Ishikawa (cell line): Measurements from ENCODE around the gene CILP2.

Experiments
- CEBPB ChIP-seq: IDR thresholded peaks from 2 replicates; pipeline ENCODE4 v1.6.1; 2012
- CREB1 ChIP-seq: IDR thresholded peaks from 2 replicates; pipeline ENCODE4 v1.6.1; 2012; ENCODE audit warnings: low read depth
- EGR1 ChIP-seq: IDR thresholded peaks from 2 replicates; pipeline ENCODE4 v1.6.1; 2012
- EP300 ChIP-seq: IDR thresholded peaks from 2 replicates; pipeline ENCODE4 v1.6.1; 2012; ENCODE audit warnings: borderline replicate concordance
- FOXM1 ChIP-seq: IDR thresholded peaks from 2 replicates; pipeline ENCODE4 v1.6.1; 2012; ENCODE audit warnings: low read depth, borderline replicate concordance
- MAX ChIP-seq: IDR thresholded peaks from 2 replicates; pipeline ENCODE4 v1.6.1; 2012
- NFIC ChIP-seq: IDR thresholded peaks from 2 replicates; pipeline ENCODE4 v1.6.1; 2012
- RAD21 ChIP-seq: IDR thresholded peaks from 2 replicates; pipeline ENCODE4 v1.6.1; 2012; ENCODE audit warnings: low read depth
- TAF1 ChIP-seq: IDR thresholded peaks from 2 replicates; pipeline ENCODE4 v1.6.1; 2012; ENCODE audit warnings: low read depth, mild to moderate bottlenecking
- TCF12 ChIP-seq: IDR thresholded peaks from 2 replicates; pipeline ENCODE4 v1.6.1; 2012; ENCODE audit warnings: low read depth
- TEAD4 ChIP-seq: IDR thresholded peaks from 2 replicates; pipeline ENCODE4 v1.6.1; 2012
- USF1 ChIP-seq: IDR thresholded peaks from 2 replicates; pipeline ENCODE4 v1.6.1; 2012
- YY1 ChIP-seq: IDR thresholded peaks from 2 replicates; pipeline ENCODE4 v1.6.1; 2012; ENCODE audit warnings: low read depth
- ZBTB7A ChIP-seq: IDR thresholded peaks from 2 replicates; pipeline ENCODE4 v1.6.1; 2012; ENCODE audit warnings: low read depth
- TF ChIP-seq, protein P1 (sequence below): IDR thresholded peaks from 2 replicates; pipeline ENCODE4 v1.6.1; 2012; ENCODE audit warnings: low read depth, mild to moderate bottlenecking

The CILP2 gene

DNA sequence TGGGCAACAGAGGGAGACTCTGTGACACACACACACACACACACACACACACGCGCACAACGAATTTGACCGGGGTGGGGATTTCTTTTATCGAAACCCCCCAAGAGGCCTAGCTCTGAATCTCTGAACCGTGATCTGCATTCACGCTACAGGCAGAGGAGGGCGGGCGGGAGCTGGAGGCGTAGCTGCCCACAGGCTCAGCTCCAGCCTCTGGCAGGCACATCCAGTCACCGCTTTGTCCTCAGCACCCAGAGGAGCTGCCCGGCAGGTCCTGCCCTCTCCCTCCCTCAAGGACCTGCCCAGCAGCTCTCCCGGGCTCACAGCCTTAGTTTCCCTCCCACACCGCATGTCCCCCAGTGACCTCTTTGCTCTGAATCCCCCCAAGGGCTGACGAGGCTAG, 20.0 kb downstream of the CILP2 start:
- TF ChIP-seq EP300 (no peak), RAD21 (no peak), TCF12 (no peak), TAF1 (no peak)
- TF ChIP-seq, protein P1, sequence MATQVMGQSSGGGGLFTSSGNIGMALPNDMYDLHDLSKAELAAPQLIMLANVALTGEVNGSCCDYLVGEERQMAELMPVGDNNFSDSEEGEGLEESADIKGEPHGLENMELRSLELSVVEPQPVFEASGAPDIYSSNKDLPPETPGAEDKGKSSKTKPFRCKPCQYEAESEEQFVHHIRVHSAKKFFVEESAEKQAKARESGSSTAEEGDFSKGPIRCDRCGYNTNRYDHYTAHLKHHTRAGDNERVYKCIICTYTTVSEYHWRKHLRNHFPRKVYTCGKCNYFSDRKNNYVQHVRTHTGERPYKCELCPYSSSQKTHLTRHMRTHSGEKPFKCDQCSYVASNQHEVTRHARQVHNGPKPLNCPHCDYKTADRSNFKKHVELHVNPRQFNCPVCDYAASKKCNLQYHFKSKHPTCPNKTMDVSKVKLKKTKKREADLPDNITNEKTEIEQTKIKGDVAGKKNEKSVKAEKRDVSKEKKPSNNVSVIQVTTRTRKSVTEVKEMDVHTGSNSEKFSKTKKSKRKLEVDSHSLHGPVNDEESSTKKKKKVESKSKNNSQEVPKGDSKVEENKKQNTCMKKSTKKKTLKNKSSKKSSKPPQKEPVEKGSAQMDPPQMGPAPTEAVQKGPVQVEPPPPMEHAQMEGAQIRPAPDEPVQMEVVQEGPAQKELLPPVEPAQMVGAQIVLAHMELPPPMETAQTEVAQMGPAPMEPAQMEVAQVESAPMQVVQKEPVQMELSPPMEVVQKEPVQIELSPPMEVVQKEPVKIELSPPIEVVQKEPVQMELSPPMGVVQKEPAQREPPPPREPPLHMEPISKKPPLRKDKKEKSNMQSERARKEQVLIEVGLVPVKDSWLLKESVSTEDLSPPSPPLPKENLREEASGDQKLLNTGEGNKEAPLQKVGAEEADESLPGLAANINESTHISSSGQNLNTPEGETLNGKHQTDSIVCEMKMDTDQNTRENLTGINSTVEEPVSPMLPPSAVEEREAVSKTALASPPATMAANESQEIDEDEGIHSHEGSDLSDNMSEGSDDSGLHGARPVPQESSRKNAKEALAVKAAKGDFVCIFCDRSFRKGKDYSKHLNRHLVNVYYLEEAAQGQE = no peak

- TF ChIP-seq USF1 (no peak), FOXM1 (no peak), YY1 (no peak), EGR1 (no peak), ZBTB7A (no peak), RAD21 (no peak), TAF1 (no peak), EP300 (no peak), MAX (no peak), NFIC (no peak)
- TF ChIP-seq, protein P1 = no peak
Observed at GRCh38 chr19:19558636-19559035, 20.6 kb downstream of the CILP2 start.

GRCh38 chr19:19559931-19560330, 21.9 kb downstream of the CILP2 start:
- TF ChIP-seq RAD21 (no peak), TEAD4 (no peak), TAF1 (no peak), FOXM1 (no peak), NFIC (no peak), CEBPB (no peak), MAX (no peak)
- TF ChIP-seq, protein P1 = no peak

- TF ChIP-seq TCF12 = no peak
- TF ChIP-seq FOXM1 = no peak
- no peak for TF ChIP-seq CREB1
- TF ChIP-seq MAX = no peak
- TF ChIP-seq YY1 = no peak
- TF ChIP-seq RAD21 = no peak
- no peak for TF ChIP-seq EGR1
- TF ChIP-seq, protein P1 = no peak
- TF ChIP-seq EP300 = no peak
- no peak for TF ChIP-seq TEAD4
- no peak for TF ChIP-seq USF1
- TF ChIP-seq TAF1 = no peak
- TF ChIP-seq ZBTB7A = no peak
Observed at GRCh38 chr19:19561946-19562664, 24.0 kb downstream of the CILP2 start.
